Psoas muscle (tissue), 8 donors: ENCODE results near the gene SLCO3A1. TPM values are rescaled to one million over a fixed set of nuclear protein-coding genes. Genes with fewer than 3 reads are reported as not detected.

Source experiments
- ATAC-seq, 4 donors: fragments of 200-7000 bp; cut with Tn5 transposase; one replicate each; pipeline ENCODE4 v1.9.1; 2020; ENCODE audit warnings: moderate library complexity in 3 of 4, mild to moderate bottlenecking in 2 of 4
- DNase-seq, 2 donors: peaks; one replicate each; pipeline ENCODE4 v3.0.0-alpha.2; 2020
- H3K27ac ChIP-seq: fragments of 200-600 bp; one replicate; pipeline ENCODE4 v1.8.0; 2022
- H3K27me3 ChIP-seq, 3 donors: fragments of 200-600 bp in 1 of 3; one replicate each; pipeline versions ENCODE4 v1.6.1 to v1.8.0; 2013 to 2022; ENCODE audit warnings: low read length in 2 of 3, mild to moderate bottlenecking in 2 of 3, moderate library complexity in 1 of 3; ENCODE audit not compliant: insufficient read depth in 3 of 3
- H3K36me3 ChIP-seq, 2 donors: fragments of 200-600 bp in 1 of 2; one replicate each; pipeline versions ENCODE4 v1.6.1 to v1.8.0; 2013 to 2022; ENCODE audit warnings: low read depth in 1 of 2, mild to moderate bottlenecking in 1 of 2, moderate library complexity in 1 of 2; ENCODE audit not compliant: insufficient read depth in 1 of 2
- H3K4me1 ChIP-seq: fragments of 200-600 bp; one replicate; pipeline ENCODE4 v1.8.0; 2022
- H3K4me3 ChIP-seq: fragments of 200-600 bp; one replicate; pipeline ENCODE4 v1.8.0; 2022; ENCODE audit warnings: mild to moderate bottlenecking
- H3K9me3 ChIP-seq: fragments of 200-600 bp; one replicate; pipeline ENCODE4 v1.8.0; 2022
- WGBS, 3 donors: extraction: QIAGEN DNeasy Blood & Tissue Kit; methylation state at CpG; one replicate each; pipeline versions ENCODE4 v1.1.6 to v1.1.7; 2013; 5-methylcytosine and 5-hydroxymethylcytosine counted together
- intact Hi-C, 2 donors: fragments of 100-400 bp; cut with DNase I; formaldehyde crosslinking; loops; one replicate each; pipeline versions ENCODE4 v1.11.0 to v1.14.2; 2022
- polyA plus RNA-seq, 3 donors: library from polyadenylated mRNA; stranded (reverse); fragments of 200-250 nt; gene quantifications; one replicate each; pipeline ENCODE4 v1.2.3, GENCODE V29; 2013
- total RNA-seq, 4 donors: library from RNA; stranded (reverse); fragmentation: NEBNext Ultra II Directional in 2 of 4; extraction: Animal tissue kit (Norgen Biotek cat#: 25700) in 2 of 4; gene quantifications; one replicate each; pipeline versions ENCODE4 v1.2.1 to v1.2.4, GENCODE V29; 2021 to 2023
- TF ChIP-seq, protein P1 (sequence below): fragments of 200-600 bp; IDR thresholded peaks from one replicate; pipeline ENCODE4 v1.8.0; 2022; ENCODE audit warnings: antibody characterized with exemption
- donor health status: healthy with polysubstance abuse.
- donor health status: DM: no; HTN: no; CAD: no; lungs with moderate emphysema.
- donor health status: Bipolar disorder and iron deficiency.
- donor health status: healthy.
- donor health status: DM: yes; HTN: yes; CAD: no.
- donor health status: DM: no; HTN: no; CAD: no.
- donor health status: DM: no; HTN: no; CAD: no.
- donor health status: DM: yes; HTN: yes; CAD: no.

SLCO3A1 gene
- total and polyA plus RNA-seq, 7 donors: 3.5 to 10.3 (median 9.4) TPM

DNA sequence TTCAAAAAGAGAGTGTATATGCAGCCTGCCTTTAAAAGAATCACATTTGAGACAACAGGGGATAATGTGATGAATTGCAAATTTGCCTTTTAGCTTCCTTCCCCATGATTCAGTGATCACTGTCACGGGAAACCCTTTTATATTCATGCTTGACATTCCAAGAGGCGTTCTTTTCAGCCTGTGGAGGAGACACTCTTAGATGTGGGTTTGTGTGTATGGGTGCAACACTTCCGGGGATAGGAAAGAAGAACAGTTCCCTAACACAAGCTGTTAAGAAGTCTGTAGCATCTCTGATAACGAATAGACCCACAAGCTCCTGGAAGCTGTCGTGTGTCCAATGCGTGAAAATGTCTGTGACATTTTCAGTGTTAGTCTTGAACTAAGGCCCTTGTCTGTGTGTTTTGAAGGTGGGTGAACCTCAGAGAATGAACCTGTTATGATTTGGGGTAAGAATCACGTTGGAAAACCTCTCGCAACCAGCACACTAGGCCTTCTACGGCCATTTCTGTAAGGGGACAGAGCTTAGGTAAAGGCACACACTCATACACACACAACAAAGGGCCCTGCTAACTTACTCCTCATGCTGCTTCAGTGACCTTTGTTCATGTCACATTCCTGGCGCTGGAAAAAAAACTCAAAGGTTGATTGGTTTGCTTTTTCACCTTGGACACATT lies 311.0 kb downstream of the SLCO3A1 start:
- H3K27ac ChIP-seq: no peak overlapping the region

DNA sequence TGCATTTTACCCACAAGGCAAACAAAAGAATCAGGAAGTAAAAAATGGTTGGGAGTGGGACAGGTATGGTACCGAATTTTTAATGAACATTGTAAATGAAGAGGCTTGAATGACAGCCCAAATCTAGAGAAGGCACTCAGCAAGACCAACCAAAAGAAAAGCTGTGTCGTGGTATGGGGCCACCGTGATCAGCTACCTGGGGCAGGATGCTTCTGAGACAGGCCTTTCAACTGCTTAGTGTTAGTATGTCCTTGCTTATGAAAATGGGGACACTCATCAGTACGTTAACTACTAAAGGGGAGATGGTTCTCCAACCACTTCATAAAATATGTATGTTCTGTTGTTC lies 311.5 kb downstream of the SLCO3A1 start:
- H3K27me3 ChIP-seq: peaks cover 0 to 2% (median 0%) of the 10 kb centered on the region in 3 donors
- no peaks in the 10 kb centered on the region for H3K4me1 ChIP-seq
- TF ChIP-seq, protein P1, sequence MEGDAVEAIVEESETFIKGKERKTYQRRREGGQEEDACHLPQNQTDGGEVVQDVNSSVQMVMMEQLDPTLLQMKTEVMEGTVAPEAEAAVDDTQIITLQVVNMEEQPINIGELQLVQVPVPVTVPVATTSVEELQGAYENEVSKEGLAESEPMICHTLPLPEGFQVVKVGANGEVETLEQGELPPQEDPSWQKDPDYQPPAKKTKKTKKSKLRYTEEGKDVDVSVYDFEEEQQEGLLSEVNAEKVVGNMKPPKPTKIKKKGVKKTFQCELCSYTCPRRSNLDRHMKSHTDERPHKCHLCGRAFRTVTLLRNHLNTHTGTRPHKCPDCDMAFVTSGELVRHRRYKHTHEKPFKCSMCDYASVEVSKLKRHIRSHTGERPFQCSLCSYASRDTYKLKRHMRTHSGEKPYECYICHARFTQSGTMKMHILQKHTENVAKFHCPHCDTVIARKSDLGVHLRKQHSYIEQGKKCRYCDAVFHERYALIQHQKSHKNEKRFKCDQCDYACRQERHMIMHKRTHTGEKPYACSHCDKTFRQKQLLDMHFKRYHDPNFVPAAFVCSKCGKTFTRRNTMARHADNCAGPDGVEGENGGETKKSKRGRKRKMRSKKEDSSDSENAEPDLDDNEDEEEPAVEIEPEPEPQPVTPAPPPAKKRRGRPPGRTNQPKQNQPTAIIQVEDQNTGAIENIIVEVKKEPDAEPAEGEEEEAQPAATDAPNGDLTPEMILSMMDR: no peak
- peaks cover 0 to 5% of the 10 kb centered on the region in 2 donors for H3K36me3 ChIP-seq
- no peak overlapping the region for H3K4me3 ChIP-seq
- H3K9me3 ChIP-seq: no peaks in the 10 kb centered on the region
- ATAC-seq (no peak), DNase-seq (no peak)
- 69 to 92% (median 80%) methylated on average over 4 of the region's 4 CpGs for WGBS, 3 donors
- H3K27ac ChIP-seq: no peak overlapping the region
- intact Hi-C loops: no loop called here

More for the DNA sequence above, 311.0 kb downstream of the SLCO3A1 start:
- intact Hi-C loops: no loop called here
- no peak overlapping the region for H3K4me3 ChIP-seq
- TF ChIP-seq, protein P1: no peak
- DNase-seq: no peak
- WGBS, 3 donors: 80 to 85% (median 83%) methylated on average over 10 of the region's 10 CpGs
- ATAC-seq: no peak
- H3K36me3 ChIP-seq: peaks cover 0 to 5% of the 10 kb centered on the region in 2 donors
- H3K9me3 ChIP-seq: no peaks in the 10 kb centered on the region
- no peaks in the 10 kb centered on the region for H3K4me1 ChIP-seq
- H3K27me3 ChIP-seq: peaks cover 0 to 2% (median 0%) of the 10 kb centered on the region in 3 donors

DNA sequence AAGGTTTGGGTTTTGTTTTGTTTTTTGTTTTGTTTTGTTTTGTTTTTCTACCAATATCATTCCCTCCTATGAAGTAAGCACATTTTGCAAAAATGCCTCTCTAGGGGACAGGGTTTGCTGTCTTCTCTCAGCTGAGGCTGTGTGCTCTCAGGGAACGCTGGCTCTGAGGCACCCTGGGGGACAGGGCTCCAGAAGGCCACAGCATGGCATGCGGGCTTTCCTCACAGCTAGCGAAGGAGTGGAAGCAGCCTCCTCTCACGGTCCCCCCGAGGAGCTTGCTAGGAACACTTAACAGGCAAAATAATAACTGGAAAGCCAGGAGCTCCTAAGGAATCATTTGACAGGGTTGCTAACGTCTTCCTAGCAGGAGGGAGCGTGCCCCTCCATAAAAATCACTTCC lies 312.5 kb downstream of the SLCO3A1 start:
- TF ChIP-seq, protein P1: no peak
- 69 to 75% (median 69%) methylated on average over 7 of the region's 7 CpGs for WGBS, 3 donors
- intact Hi-C loops: no loop called here
- ATAC-seq (no peak), DNase-seq (no peak)
- H3K36me3 ChIP-seq: peaks cover 0 to 5% of the 10 kb centered on the region in 2 donors
- H3K4me3 ChIP-seq: no peak overlapping the region
- no peak overlapping the region for H3K27ac ChIP-seq
- H3K9me3 ChIP-seq: no peaks in the 10 kb centered on the region
- H3K4me1 ChIP-seq: no peaks in the 10 kb centered on the region
- peaks cover 0 to 2% (median 0%) of the 10 kb centered on the region in 3 donors for H3K27me3 ChIP-seq

DNA sequence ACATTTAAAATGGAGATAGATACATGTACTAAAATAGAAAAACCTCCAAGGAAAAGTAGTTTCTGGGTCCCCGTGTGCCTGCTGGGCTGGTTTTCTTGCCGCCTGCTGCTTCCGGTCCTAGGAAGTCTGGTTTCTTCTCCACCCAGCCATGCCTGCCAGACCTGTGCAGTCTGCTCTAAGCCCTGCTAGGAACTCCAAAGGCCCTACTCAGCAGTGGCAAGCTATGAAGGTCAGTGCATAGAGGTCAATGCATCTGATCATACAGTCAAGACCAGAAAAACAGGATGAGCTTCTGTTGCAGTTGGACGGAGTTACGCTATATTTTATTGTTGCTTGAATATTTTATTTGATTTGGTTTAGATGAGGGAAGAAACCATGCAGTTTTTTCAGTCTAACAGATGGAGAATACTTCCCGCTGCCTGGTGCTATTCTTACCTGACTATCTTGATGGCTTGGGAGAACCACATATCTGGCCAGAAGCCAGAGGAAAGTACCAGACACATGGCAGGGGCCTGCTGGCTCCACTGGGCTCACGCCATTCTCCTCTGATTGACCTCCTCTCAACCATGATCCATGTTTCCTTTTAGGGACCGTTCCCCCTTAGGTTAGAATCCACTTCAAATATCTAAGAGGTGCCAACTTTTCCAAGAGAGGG lies 313.4 kb downstream of the SLCO3A1 start:
- Histone ChIP-seq H3K9me3 (no peaks in the 10 kb centered on the region), H3K4me3 (no peak overlapping the region), H3K36me3 (peaks cover 0 to 5% of the 10 kb centered on the region in 2 donors), H3K27ac (no peak overlapping the region), H3K27me3 (peaks cover 0 to 2% (median 0%) of the 10 kb centered on the region in 3 donors), H3K4me1 (no peaks in the 10 kb centered on the region)
- ATAC-seq (no peak), DNase-seq (no peak)
- intact Hi-C loops: no loop called here
- 88 to 91% (median 90%) methylated on average over 8 of the region's 8 CpGs for WGBS, 3 donors
- TF ChIP-seq, protein P1: no peak
